HG03103 (cell line): ENCODE results near the gene SLC33A1.
A peak's percentile ranks its signal among the peaks of the same experiment; 100 is the strongest.
"Not testable (repeated sequence)": the region's sequence is repeated elsewhere in the genome, so short reads cannot be mapped to it uniquely, and the experiment has no call there.

Experiments used
- ATAC-seq: cut with Tn5 transposase; IDR thresholded peaks from one replicate; pipeline ENCODE4 v1.9.1; 2021; ENCODE audit warnings: low read depth; ENCODE audit not compliant: unreplicated experiment

The SLC33A1 gene

DNA sequence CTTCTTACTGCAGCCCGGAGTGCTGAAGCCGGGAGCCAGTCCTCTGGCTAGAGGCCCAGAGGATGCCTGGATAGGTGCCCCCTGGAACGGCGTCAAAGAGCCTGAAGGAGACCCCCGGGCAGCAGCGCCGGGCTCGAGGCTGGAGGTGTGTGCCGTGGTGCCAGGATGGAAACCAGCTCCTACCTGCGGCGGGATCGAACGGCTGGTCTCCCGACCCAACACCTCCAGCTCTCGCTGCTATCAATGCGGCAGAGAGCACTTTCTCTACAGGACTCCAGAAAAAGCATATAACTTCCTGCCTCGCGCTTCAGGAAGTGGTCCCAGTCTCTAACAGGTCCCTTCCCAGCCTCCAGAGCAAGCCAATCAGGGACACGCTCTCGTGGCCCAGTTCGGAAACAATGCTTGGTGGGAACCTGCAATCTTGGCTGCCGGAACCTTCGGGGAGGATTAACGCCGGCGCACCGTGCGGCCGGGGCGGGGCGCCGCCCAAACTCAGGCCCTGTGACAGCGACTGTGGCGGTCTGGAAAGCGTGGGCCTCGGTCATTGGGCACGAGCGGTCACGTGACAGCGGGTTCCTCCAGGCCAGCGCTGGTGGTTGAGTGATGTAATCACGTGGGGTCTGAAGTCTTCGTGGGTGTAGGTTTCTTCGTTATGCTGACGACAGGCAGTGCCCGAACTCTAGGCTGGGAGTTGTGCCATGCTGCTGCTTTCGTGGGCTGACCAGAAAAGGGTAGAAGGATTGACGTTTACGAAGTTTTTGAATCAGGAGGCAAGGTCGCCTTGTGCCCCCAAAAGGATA is at the start of gene SLC33A1:
Gene SLC33A1 (minus strand): TSS at position 287 of the 800 bp plus-strand sequence. CDS start 430 bp downstream, outside the sequence.
- peak; percentile 92 for ATAC-seq

DNA sequence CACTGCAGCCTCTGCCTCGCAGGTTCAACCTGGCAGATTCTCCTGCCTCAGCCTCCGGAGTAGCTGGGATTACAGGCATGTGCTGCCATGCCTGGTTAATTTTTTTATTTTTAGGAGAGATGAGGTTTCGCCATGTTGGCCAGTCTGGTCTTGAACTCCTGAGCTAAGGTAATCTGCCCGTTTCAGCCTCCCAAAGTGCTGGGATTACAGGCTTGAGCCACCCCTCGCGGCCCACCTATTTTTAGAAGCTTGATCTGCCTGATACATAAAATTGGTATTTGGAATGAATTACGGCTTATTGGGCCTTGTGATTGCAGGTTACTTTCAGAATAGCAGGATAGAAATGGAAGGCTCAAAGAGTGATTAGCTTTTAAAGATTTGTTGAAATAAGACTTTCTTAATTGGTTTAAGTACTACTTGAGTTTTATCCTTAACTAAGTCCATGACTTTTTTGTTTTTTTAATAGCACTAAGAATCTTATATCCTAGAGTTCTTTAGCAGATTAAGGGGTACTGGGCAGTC is 41.2 kb upstream of the SLC33A1 start:
- ATAC-seq, result no peak

DNA sequence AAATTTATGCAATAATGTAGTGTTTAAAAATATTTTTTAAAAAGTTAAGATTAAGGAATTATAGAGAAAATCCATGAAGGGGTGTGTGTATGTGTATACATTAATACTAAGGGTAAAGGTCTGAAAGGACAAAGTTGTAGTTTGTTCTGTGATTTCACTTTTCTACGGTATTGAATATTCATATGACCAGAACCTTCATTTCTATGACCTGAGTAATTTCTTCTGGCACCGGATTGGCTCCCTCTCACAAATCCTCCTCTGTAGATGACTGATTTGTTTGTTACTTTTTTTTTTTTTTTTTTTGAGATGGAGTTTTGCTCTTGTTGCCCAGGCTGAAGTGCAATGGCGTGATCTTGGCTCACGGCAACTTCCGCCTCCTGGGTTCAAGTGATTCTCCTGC is 37.1 kb upstream of the SLC33A1 start:
- no peak for ATAC-seq

DNA sequence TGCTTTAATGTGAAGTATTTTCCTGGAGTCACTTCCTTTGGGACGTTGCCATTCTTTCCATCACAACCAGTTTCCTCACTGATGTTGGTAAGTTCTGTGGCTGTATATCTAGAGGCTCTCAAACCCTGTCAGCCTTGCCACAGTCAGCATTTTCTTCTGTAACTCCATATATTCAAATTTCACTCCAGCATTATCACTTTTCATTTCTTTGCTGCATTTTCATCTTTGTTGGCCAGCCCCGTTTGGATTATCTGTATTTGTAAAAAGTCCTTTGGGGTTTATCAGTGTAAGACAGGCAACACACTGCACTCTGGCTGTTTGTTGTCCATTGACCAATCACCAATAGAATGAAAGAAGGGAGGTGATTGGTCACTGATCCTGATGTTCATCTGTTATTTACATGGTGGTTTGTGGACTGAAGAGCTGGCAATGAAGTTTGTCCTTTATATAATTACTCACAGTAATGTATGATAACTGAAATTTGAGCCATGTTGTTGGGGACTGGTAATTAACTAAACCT is 36.5 kb upstream of the SLC33A1 start:
- no peak for ATAC-seq

DNA sequence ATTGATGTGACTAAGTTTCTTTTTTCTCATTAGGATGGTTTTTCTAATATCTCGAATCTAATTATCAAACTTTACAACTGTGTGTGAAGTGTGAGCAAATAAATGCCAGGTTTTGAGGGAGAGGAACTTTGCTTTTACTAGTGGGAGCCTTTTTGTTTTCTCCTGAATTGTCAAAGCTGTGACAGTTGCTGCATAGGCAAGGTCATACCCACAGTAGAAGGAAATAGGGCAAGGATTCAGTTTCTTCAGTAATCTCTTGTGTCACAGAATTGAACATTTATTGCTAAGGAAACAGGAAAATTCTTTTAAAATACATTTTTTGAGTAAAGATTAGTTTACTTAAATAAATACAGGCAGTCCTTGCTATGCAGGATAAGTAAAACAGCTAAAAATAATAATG is 35.7 kb upstream of the SLC33A1 start:
- no peak for ATAC-seq

DNA sequence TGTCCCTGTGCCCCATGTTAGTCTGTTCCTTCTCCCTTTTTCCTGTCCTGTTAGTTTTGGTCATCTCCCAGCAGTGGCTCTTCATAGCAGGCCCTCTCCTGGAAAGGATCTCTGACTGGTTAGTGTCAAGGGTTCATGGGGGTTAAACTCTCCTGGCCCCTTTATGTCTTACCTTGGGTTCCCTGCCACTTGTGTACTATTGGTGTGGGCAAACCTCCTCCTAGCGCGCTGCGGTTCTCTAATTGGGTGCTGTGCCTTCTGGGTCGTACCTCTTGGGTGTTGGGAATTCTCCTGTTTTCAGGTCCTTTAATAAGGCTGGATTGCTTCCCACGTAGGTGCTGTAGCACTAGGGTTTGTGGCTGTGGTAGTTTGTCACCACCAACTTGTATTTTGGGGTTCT is 35.0 kb upstream of the SLC33A1 start:
- no peak for ATAC-seq

DNA sequence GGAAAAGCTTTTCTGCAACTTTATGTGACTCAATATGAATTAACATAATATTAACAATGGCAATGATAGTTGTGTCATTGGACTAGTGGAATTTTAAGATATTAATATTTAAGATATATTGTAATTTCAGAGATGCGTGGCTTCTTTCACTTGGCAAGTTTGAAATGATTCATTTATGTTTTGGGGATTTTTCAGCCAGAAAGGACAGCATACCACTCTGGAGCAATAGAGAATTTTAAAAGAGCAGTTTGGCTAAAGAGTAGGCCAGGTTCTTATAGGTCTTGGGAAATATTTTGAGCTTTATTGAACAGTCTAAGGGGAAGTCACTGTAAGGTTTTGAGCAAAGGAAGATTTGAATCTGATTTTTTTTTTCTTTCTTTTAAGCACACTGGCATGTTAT is 32.7 kb upstream of the SLC33A1 start:
- ATAC-seq, result no peak

DNA sequence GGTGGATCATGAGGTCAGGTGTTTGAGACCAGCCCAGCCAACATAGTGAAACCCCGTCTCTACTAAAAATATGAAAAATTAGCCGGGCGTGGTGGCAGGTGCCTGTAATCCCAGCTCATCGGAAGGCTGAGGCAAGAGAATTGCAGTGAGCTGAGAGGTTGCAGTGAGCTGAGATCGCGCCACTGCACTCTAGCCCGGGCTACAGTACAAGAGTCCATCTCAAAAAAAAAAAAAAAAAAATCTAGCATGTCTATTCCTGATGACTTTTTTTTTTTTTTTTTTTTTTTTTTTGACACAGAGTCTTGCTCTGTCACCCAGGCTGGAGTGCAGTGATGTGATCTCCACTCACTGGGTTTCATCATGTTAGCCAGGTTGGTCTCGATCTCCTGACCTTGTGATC is 32.1 kb upstream of the SLC33A1 start:
- ATAC-seq, result not testable (repeated sequence)

DNA sequence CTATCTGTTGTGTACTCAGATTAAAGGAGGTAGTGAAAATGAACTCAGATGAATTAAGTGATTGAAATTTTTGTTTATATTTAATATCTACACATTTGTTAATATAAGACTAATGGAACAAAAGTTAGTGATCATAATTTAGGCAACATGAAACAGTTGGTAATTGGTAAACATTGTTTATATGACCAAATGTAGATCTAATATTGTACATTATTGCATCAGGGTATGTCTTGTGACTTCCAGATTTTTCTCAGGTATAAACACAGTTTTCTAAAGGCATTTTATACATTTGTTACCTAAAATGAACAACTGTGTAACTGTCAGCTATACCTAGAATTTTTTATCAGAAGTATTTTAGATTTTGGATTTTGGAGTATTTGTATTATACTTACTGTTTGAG is 31.1 kb upstream of the SLC33A1 start:
- no peak for ATAC-seq

DNA sequence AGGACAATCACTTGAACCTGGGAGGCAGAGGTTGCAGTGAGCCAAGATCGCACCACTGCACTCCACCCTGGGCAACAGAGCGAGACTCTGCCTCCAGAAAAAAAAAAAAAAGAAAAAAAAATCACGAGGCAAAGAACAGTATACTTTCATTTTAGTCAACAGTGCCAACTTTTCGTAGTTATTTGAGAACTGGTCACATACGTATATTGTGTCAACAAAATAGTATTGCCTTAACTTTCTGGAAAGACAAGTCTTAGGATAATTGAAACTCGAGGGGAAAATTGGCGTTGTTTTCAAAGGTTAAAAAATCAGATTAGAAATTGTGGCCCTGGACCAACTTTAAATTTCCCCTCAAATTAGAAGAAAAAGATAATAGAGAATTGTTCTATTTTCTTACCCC is 30.1 kb upstream of the SLC33A1 start:
- ATAC-seq, result no peak

DNA sequence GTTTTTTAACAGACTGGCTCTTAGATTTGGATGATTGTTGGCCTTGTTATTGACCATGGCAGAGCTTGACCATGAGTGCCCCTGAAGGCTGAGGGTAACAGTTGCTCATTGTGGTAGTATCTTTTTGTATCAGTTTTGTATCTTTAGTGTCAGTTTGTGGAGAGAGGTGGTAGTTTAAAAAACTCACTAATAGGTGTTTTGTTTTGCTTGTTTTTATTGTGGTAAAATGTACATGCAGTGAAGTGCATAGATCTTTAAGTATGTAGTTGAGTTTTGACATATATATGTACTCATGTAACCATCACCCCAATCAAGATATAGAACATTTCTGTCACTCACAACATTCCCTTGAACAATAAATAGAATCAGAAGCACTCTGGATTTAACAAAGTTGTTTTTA is 26.1 kb upstream of the SLC33A1 start:
- ATAC-seq, result no peak

DNA sequence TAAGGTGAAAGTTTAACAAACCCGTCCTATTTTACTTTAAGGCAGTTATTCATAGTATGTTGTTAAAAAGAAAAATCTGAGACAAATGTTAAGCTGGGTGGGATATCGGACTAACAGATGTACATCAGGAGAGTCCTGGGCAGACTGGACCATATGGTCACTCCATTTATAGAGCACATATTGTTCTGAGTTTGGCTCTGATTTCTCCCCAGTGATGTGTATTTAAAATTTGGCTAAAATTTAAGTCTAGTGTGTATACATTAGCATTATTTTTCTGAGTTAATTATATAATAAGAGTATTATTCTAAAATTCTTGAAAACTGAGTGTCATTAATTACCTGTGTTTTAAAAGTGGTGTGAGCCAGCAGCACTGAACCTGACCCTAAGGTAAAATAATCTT is 22.3 kb upstream of the SLC33A1 start:
- no peak for ATAC-seq

DNA sequence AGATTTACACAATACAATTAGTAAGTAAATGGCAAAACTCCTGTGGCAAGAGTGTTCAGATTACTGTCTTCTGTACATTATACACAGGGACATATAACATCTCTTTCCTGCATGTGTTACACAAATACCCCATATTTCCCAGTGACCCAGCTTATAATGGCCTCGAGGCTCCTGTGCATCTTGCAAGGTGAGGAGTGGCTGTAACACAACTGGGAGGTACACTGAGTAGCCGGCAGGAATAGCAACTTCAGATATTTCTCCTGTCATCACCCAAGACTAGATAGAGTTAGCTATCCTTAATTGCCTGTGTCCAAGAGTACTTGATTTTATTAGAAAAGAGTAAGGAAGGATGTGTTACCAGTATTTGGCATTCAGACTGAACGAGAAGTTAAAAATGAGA is 21.8 kb upstream of the SLC33A1 start:
- no peak for ATAC-seq

DNA sequence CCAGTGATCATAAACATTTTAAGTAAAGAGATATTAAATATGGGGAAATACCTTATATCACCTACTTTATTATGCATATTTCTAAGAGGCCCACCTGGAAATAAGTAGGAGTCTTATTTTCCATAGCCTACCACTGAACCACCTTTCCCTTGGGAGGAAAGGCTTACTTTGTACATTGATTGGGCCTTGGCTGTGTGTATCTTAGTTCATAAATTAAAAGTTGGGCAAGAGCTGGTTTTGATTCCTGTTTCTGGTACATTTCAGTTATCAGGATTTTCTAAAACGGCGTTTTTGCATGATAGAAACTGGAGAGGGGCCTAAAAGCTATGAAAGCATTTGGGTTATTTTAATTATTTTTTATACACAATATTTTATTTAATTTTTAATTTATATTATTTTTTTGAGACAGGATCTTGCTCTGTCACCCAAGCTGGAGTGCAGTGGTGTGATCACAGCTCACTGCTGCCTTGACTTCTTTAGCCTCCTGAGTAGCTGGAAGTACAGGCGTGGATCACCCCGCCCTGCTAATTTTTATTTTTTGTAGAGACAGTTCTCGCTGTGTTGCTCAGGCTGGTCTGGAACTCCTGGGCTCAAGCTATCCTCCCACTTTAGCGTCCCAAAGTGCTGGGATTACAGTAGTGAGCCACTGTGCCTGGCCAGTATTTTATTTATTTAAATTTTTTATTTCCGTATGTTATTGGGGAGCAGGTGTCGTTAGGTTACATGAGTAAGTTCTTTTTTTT is 18.8 kb upstream of the SLC33A1 start:
- no peak for ATAC-seq

DNA sequence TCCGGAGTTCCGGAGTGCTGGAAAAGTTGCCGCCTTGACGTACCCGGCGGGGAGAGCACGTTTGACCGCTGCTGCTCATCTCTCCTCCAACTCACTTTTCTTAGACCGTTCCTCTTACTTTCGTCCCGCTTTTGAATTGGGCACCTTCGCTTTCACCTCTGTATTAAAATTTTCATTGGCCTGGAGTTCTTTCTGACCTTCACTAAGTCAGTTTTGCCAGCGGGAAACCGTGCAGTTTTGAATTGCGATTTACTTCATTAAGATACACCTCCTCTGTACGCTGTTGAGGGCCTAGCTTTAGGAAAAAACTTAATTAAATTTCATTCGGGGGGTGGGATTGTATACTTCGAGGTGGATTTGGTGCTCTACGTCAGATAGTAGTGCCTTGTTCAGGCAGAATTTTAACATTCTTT is 17.5 kb upstream of the SLC33A1 start:
- ATAC-seq, result no peak

DNA sequence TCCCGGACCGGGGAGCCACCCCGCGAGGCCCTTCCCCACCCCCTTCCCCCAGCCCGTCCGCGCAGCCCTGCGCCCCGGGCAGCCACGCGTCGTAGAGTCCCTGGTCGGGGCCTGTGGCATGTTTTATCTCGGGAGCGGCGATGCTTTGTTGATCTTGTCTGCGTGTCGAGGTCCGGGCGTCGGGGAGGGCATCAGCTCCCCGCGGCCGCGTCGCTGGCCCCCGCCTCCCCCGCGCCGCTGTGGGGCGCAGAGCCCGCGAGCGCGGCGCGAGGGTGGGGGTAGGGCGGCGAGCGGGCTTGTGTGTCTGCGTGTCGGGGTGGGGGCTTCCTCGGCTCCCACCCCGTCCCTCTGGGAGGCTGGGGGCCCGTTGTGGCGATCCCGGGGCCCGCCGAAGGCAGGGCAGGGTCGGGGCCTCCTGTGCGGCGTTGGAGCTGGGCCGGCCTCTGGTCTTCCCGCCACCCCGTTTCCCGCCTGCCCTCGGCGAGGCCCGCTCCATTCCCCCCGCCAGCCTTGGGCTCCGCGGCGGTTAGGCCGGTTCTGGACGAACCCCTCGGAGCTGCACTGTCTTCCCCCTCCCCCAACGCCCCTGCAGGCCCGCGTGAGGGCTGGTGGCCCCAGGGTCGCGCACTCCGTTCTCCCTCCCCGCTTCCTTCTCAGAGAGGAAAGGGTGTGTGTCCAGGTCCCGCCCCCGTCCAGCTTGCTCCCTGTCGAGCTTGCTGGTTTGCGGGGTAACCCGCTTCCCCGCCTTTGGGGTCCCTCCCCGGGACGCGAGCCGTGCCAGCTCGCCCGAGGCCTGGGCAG is 16.9 kb upstream of the SLC33A1 start:
- peak; percentile 19 for ATAC-seq

DNA sequence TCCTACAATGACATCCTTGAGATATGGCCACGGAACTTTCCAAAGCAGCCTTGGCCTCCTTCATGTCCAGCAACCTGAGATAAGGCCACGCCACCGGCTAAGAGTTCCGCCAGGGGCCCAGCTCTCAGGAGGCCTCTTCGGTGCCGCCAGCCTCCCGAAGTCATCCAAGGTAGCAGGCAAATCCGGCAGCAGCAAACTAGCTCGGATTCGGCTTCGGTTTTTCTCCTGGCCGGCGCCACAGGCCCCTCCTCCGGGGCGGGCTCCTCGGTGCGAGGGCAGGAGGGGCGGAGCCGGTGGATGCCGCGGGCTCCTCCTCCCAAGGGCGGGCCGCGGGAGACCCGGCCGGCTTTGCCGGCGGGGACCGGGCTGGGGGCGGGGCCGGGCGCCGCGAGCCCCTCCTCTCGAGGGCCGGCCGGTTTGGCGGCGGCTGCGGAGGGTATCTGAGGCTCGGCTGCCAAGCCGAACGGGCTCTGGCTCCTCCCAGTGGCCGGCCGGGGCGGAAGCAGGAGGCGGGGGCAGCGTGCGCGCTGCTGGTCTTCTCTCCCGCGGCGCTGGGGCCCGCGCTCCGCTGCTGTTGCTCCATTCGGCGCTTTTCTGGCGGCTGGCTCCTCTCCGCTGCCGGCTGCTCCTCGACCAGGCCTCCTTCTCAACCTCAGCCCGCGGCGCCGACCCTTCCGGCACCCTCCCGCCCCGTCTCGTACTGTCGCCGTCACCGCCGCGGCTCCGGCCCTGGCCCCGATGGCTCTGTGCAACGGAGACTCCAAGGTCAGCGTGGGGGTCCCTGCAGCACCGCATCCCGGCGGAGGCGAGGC is 16.1 kb upstream of the SLC33A1 start, which contains the start of gene GMPS:
Gene GMPS (plus strand): TSS at position 518 of the 812 bp plus-strand sequence. CDS start 221 bp downstream, at position 739.
- ATAC-seq, result peak; percentile 90

DNA sequence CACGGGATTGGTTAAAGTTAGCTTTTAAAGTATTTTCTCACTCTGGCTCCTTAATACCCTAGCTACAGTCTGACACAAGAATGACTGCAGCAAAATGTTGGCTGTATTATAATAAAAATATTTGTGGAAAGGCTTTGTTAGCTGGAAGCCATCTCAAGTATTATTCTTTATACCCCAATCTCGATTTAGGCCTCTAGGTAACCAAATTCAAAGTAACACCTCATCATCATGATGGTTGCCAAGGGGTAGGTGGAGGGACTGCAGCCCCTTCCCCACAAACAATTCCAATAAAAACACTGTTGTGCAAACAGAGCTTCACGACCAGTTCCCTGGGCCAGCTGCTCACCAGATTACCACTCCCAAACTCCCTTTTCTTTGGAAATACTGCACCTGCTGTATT is 15.5 kb upstream of the SLC33A1 start:
- ATAC-seq, result no peak

DNA sequence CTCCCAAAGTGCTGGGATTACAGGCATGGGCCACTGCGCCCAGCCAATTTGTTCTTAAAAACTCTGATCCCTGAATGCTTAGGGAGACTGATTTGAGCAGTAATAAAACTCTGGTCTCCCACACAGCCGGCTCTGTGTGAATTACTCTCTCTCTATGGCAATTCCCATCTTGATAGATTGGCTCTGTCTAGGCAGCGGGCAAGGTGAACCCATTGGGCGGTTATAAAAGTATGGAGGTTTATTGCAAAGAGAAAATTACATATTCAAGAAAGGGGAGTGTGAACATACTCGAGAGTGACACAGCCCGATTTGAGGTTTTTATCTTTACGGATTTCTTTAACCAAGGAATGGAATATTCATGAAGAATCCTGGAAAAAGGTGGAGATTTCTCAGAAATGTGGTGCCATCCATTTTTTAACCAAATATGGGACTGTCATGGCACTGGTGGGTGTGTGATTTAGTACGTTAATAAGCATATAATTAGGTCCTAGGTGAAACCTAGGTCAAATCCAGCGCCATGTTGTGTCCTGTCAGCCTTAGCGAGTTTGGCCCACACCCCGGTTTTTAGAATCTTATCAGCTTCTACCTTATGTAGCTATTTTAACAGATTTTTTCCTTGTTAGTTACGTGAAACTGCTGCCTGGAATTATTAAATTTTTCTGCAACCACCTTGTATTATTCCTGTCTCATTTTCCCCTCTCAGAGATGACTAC is 9.0 kb upstream of the SLC33A1 start:
- no peak for ATAC-seq
